WTC11 (cell line): ENCODE data around the gene SPTY2D1. TPM values are rescaled to one million over a fixed set of nuclear protein-coding genes. Genes with fewer than 3 reads are reported as not detected.

Source experiments
- ATAC-seq: fragments of 200-7000 bp; cut with Tn5 transposase; 2 replicates; pipeline ENCODE4 v1.10.0; 2021; ENCODE audit warnings: mild to moderate bottlenecking, moderate library complexity
- CTCF ChIA-PET: fragments of 300-600 bp; sonication (Branson Sonifier 250); formaldehyde crosslinking; loops from one replicate; lab custom pipeline; 2021; ENCODE audit warnings: antibody characterized with exemption; lab: Charles Lee
- POLR2A ChIA-PET: fragments of 350-600 bp; sonication (Branson Sonifier 250); formaldehyde crosslinking; loops from one replicate; lab custom pipeline; 2021; ENCODE audit warnings: antibody characterized with exemption; lab: Charles Lee
- DNase-seq: peaks from one replicate; pipeline ENCODE4 v3.0.0; 2021; ENCODE audit warnings: low spot score
- H3K27ac Mint-ChIP-seq: 2 replicates; pipeline ENCODE4 v1.8.0; 2021; ENCODE audit warnings: mixed read lengths
- H3K27me3 Mint-ChIP-seq: 2 replicates; pipeline ENCODE4 v1.8.0; 2021; ENCODE audit warnings: low read depth, mild to moderate bottlenecking, moderate library complexity, mixed read lengths
- H3K36me3 Mint-ChIP-seq: 2 replicates; pipeline ENCODE4 v1.8.0; 2021; ENCODE audit warnings: mixed read lengths
- H3K4me1 Mint-ChIP-seq: 2 replicates; pipeline ENCODE4 v1.8.0; 2022; ENCODE audit warnings: mixed read lengths
- H3K4me3 Mint-ChIP-seq: 2 replicates; pipeline ENCODE4 v1.8.0; 2021; ENCODE audit warnings: mild to moderate bottlenecking, moderate library complexity, mixed read lengths
- H3K9me3 Mint-ChIP-seq: 2 replicates; pipeline ENCODE4 v1.8.0; 2021; ENCODE audit warnings: mixed read lengths
- FOXJ3 ChIP-seq: sonication (generic); formaldehyde crosslinking; IDR thresholded peaks from 2 replicates; pipeline ENCODE4 v1.9.0; 2021; ENCODE audit warnings: missing genetic modification reagents, mild to moderate bottlenecking, borderline replicate concordance
- FOXK1 ChIP-seq: sonication (generic); formaldehyde crosslinking; IDR thresholded peaks from 2 replicates; pipeline ENCODE4 v1.8.0; 2022; ENCODE audit warnings: mild to moderate bottlenecking, moderate library complexity, missing genetic modification reagents
- FOXP1 ChIP-seq: sonication (generic); formaldehyde crosslinking; IDR thresholded peaks from 2 replicates; pipeline ENCODE4 v1.8.0; 2022; ENCODE audit warnings: missing genetic modification reagents, mild to moderate bottlenecking, moderate library complexity, borderline replicate concordance
- JUN ChIP-seq: sonication (generic); formaldehyde crosslinking; IDR thresholded peaks from 2 replicates; pipeline ENCODE4 v1.8.0; 2023; ENCODE audit warnings: mild to moderate bottlenecking, missing genetic modification reagents
- MXD4 ChIP-seq: fragments of 250-450 bp; sonication (Bioruptor Pico); IDR thresholded peaks from 2 replicates; pipeline ENCODE4 v1.8.0; 2021; ENCODE audit warnings: mild to moderate bottlenecking, moderate library complexity, borderline replicate concordance
- NR3C1 ChIP-seq: sonication (generic); formaldehyde crosslinking; conservative IDR thresholded peaks from 2 replicates; pipeline ENCODE4 v1.8.1; 2023; ENCODE audit warnings: low read depth, mild to moderate bottlenecking, missing genetic modification reagents
- SP1 ChIP-seq: sonication (generic); formaldehyde crosslinking; conservative IDR thresholded peaks from 2 replicates; pipeline ENCODE4 v1.8.1; 2022; ENCODE audit warnings: missing genetic modification reagents
- TCF7 ChIP-seq: sonication (generic); formaldehyde crosslinking; IDR thresholded peaks from 2 replicates; pipeline ENCODE4 v1.8.0; 2022; ENCODE audit warnings: mild to moderate bottlenecking, low read depth, missing genetic modification reagents, moderate library complexity
- TEAD1 ChIP-seq: sonication (generic); formaldehyde crosslinking; IDR thresholded peaks from 2 replicates; pipeline ENCODE4 v1.8.0; 2022; ENCODE audit warnings: mild to moderate bottlenecking, missing genetic modification reagents
- TEAD4 ChIP-seq: sonication (generic); formaldehyde crosslinking; IDR thresholded peaks from 2 replicates; pipeline ENCODE4 v1.8.0; 2022; ENCODE audit warnings: mild to moderate bottlenecking, missing genetic modification reagents
- ZNF138 ChIP-seq: sonication (generic); formaldehyde crosslinking; conservative IDR thresholded peaks from 2 replicates; pipeline ENCODE4 v1.8.1; 2022; ENCODE audit warnings: mild to moderate bottlenecking, moderate library complexity, missing genetic modification reagents
- ZNF263 ChIP-seq: sonication (generic); formaldehyde crosslinking; IDR thresholded peaks from 2 replicates; pipeline ENCODE4 v1.8.1; 2022; ENCODE audit warnings: low read depth, mild to moderate bottlenecking, moderate library complexity, missing genetic modification reagents
- ZNF396 ChIP-seq: fragments of 250-450 bp; sonication (Bioruptor Pico); IDR thresholded peaks from 2 replicates; pipeline ENCODE4 v1.8.0; 2021; ENCODE audit warnings: mild to moderate bottlenecking, moderate library complexity, borderline replicate concordance
- total RNA-seq: library from RNA; stranded (reverse); gene quantifications from 3 replicates; pipeline ENCODE4 v1.2.3, GENCODE V29; 2021
- TF ChIP-seq, protein P1 (sequence below): sonication (generic); formaldehyde crosslinking; IDR thresholded peaks from 2 replicates; pipeline ENCODE4 v1.8.0; 2022; ENCODE audit warnings: mild to moderate bottlenecking, missing genetic modification reagents
- TF ChIP-seq, protein P2 (sequence below): sonication (generic); formaldehyde crosslinking; IDR thresholded peaks from 2 replicates; pipeline ENCODE4 v1.8.0; 2022; ENCODE audit warnings: mild to moderate bottlenecking, missing genetic modification reagents
- TF ChIP-seq, protein P3 (sequence below): sonication (generic); formaldehyde crosslinking; IDR thresholded peaks from 2 replicates; pipeline ENCODE4 v1.8.1; 2023; ENCODE audit warnings: mild to moderate bottlenecking, missing genetic modification reagents, borderline replicate concordance
- TF ChIP-seq, protein P4 (sequence below): sonication (generic); formaldehyde crosslinking; IDR thresholded peaks from 2 replicates; pipeline ENCODE4 v1.8.0; 2022; ENCODE audit warnings: mild to moderate bottlenecking, missing genetic modification reagents
- TF ChIP-seq, protein P5 (sequence below): sonication (generic); formaldehyde crosslinking; IDR thresholded peaks from 2 replicates; pipeline ENCODE4 v1.8.0; 2023; ENCODE audit warnings: missing genetic modification reagents
- TF ChIP-seq, protein P6 (sequence below): sonication (generic); formaldehyde crosslinking; IDR thresholded peaks from 2 replicates; pipeline ENCODE4 v1.8.1; 2023; ENCODE audit warnings: mild to moderate bottlenecking, moderate library complexity, missing genetic modification reagents
- TF ChIP-seq, protein P7 (sequence below): fragments of 250-450 bp; sonication (Bioruptor Pico); IDR thresholded peaks from 2 replicates; pipeline ENCODE4 v1.9.0; 2021; ENCODE audit warnings: moderate library complexity, mild to moderate bottlenecking, inconsistent platforms, borderline replicate concordance

Gene SPTY2D1
- total RNA-seq, 1 experiment from 2014 or later: 14.3 TPM

GRCh38 chr11:18590571-18590970 lies 43.6 kb downstream of the SPTY2D1 start:
- ChIA-PET POLR2A (interaction anchor here (1.7 kb wide), 1 partner anchor 64 kb away, joined by 6 read pairs; the partner anchor contains the start of gene TSG101), CTCF (interaction anchor here (0.9 kb wide), 1 partner anchor 50 kb away, joined by 4 read pairs; no protein-coding TSS in a partner anchor)
- TF ChIP-seq, protein P1, sequence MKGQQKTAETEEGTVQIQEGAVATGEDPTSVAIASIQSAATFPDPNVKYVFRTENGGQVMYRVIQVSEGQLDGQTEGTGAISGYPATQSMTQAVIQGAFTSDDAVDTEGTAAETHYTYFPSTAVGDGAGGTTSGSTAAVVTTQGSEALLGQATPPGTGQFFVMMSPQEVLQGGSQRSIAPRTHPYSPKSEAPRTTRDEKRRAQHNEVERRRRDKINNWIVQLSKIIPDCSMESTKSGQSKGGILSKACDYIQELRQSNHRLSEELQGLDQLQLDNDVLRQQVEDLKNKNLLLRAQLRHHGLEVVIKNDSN (CRISPR knock-in tag): no peak
- TF ChIP-seq NR3C1 (CRISPR knock-in tag) (no peak), MXD4 (no peak)
- TF ChIP-seq, protein P2, sequence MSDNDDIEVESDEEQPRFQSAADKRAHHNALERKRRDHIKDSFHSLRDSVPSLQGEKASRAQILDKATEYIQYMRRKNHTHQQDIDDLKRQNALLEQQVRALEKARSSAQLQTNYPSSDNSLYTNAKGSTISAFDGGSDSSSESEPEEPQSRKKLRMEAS (CRISPR knock-in tag): no peak
- no peak overlapping the region for H3K27ac Mint-ChIP-seq
- no peaks in the 10 kb centered on the region for H3K27me3 Mint-ChIP-seq
- H3K4me3 Mint-ChIP-seq: no peak overlapping the region
- DNase-seq (no peak), ATAC-seq (no peak)
- H3K4me1 Mint-ChIP-seq: no peaks in the 10 kb centered on the region
- no peaks in the 10 kb centered on the region for H3K9me3 Mint-ChIP-seq
- 0 out of 2 replicates have a peak, but pooled peaks cover 4% of the 10 kb centered on the region for H3K36me3 Mint-ChIP-seq

- Mint-ChIP-seq H3K9me3 (no peaks in the 10 kb centered on the region), H3K36me3 (no peaks in the 10 kb centered on the region), H3K4me1 (no peaks in the 10 kb centered on the region), H3K27me3 (no peaks in the 10 kb centered on the region), H3K4me3 (no peak within 1 kb of the TSS), H3K27ac (no peak within 1 kb of the TSS)
- CTCF ChIA-PET: interaction anchor here (1.5 kb wide), 1 partner anchor 49 kb away, joined by 4 read pairs; no protein-coding TSS in a partner anchor
- ATAC-seq: peak; percentile 90
- POLR2A ChIA-PET: interaction anchor here (1.0 to 1.7 kb wide), 4 partner anchors 45 to 62 kb away, joined by 3 to 6 read pairs (median 4); partner anchors contain the start of genes SPTY2D1 and TSG101
- peak; percentile 87 for DNase-seq
- no peak for TF ChIP-seq FOXK1 (CRISPR knock-in tag)
- no peak for TF ChIP-seq TEAD4 (CRISPR knock-in tag)
- peak; percentile 70 for TF ChIP-seq SP1 (CRISPR knock-in tag)
- peak; percentile 78; the same call in 1 of the 2 replicates for TF ChIP-seq FOXP1 (CRISPR knock-in tag)
- TF ChIP-seq ZNF263 (CRISPR knock-in tag): no peak
- TF ChIP-seq, protein P3, sequence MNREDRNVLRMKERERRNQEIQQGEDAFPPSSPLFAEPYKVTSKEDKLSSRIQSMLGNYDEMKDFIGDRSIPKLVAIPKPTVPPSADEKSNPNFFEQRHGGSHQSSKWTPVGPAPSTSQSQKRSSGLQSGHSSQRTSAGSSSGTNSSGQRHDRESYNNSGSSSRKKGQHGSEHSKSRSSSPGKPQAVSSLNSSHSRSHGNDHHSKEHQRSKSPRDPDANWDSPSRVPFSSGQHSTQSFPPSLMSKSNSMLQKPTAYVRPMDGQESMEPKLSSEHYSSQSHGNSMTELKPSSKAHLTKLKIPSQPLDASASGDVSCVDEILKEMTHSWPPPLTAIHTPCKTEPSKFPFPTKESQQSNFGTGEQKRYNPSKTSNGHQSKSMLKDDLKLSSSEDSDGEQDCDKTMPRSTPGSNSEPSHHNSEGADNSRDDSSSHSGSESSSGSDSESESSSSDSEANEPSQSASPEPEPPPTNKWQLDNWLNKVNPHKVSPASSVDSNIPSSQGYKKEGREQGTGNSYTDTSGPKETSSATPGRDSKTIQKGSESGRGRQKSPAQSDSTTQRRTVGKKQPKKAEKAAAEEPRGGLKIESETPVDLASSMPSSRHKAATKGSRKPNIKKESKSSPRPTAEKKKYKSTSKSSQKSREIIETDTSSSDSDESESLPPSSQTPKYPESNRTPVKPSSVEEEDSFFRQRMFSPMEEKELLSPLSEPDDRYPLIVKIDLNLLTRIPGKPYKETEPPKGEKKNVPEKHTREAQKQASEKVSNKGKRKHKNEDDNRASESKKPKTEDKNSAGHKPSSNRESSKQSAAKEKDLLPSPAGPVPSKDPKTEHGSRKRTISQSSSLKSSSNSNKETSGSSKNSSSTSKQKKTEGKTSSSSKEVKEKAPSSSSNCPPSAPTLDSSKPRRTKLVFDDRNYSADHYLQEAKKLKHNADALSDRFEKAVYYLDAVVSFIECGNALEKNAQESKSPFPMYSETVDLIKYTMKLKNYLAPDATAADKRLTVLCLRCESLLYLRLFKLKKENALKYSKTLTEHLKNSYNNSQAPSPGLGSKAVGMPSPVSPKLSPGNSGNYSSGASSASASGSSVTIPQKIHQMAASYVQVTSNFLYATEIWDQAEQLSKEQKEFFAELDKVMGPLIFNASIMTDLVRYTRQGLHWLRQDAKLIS (CRISPR knock-in tag): no peak
- TF ChIP-seq, protein P4, sequence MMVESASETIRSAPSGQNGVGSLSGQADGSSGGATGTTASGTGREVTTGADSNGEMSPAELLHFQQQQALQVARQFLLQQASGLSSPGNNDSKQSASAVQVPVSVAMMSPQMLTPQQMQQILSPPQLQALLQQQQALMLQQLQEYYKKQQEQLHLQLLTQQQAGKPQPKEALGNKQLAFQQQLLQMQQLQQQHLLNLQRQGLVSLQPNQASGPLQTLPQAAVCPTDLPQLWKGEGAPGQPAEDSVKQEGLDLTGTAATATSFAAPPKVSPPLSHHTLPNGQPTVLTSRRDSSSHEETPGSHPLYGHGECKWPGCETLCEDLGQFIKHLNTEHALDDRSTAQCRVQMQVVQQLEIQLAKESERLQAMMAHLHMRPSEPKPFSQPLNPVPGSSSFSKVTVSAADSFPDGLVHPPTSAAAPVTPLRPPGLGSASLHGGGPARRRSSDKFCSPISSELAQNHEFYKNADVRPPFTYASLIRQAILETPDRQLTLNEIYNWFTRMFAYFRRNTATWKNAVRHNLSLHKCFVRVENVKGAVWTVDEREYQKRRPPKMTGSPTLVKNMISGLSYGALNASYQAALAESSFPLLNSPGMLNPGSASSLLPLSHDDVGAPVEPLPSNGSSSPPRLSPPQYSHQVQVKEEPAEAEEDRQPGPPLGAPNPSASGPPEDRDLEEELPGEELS: peak; percentile 68; the same call in 1 of the 2 replicates
- no peak for TF ChIP-seq ZNF138 (CRISPR knock-in tag)
- TF ChIP-seq TEAD1 (CRISPR knock-in tag): peak; percentile 57
- no peak for TF ChIP-seq FOXJ3 (CRISPR knock-in tag)
- no peak for TF ChIP-seq JUN (CRISPR knock-in tag)
- TF ChIP-seq, protein P5, sequence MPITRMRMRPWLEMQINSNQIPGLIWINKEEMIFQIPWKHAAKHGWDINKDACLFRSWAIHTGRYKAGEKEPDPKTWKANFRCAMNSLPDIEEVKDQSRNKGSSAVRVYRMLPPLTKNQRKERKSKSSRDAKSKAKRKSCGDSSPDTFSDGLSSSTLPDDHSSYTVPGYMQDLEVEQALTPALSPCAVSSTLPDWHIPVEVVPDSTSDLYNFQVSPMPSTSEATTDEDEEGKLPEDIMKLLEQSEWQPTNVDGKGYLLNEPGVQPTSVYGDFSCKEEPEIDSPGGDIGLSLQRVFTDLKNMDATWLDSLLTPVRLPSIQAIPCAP: no peak
- no peak for TF ChIP-seq ZNF396
- TF ChIP-seq, protein P6, sequence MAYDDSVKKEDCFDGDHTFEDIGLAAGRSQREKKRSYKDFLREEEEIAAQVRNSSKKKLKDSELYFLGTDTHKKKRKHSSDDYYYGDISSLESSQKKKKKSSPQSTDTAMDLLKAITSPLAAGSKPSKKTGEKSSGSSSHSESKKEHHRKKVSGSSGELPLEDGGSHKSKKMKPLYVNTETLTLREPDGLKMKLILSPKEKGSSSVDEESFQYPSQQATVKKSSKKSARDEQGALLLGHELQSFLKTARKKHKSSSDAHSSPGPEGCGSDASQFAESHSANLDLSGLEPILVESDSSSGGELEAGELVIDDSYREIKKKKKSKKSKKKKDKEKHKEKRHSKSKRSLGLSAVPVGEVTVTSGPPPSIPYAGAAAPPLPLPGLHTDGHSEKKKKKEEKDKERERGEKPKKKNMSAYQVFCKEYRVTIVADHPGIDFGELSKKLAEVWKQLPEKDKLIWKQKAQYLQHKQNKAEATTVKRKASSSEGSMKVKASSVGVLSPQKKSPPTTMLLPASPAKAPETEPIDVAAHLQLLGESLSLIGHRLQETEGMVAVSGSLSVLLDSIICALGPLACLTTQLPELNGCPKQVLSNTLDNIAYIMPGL (CRISPR knock-in tag): peak; percentile 60; the same call in 1 of the 2 replicates
- no peak for TF ChIP-seq TCF7
- TF ChIP-seq, protein P7, sequence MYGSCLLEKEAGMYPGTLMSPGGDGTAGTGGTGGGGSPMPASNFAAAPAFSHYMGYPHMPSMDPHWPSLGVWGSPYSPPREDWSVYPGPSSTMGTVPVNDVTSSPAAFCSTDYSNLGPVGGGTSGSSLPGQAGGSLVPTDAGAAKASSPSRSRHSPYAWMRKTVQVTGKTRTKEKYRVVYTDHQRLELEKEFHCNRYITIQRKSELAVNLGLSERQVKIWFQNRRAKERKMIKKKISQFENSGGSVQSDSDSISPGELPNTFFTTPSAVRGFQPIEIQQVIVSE (CRISPR knock-in tag): no peak
- no peak for TF ChIP-seq NR3C1 (CRISPR knock-in tag)
Observed at GRCh38 chr11:18588297-18589252, 45.6 kb downstream of the SPTY2D1 start, which contains the start of gene UEVLD. TSS of gene UEVLD (minus strand) at chr11:18588734. CDS start at chr11:18588654, 80 bp downstream.
